ENCODE data around the gene CYTH2. TPM values are rescaled to one million over a fixed set of nuclear protein-coding genes. Genes with fewer than 3 reads are reported as not detected.
"Not testable (repeated sequence)": the region's sequence is repeated elsewhere in the genome, so short reads cannot be mapped to it uniquely, and the experiment has no call there.

CYTH2 gene
- total RNA-seq, 2 donors from 2014 or later, result 42.3 to 53.4 TPM

DNA sequence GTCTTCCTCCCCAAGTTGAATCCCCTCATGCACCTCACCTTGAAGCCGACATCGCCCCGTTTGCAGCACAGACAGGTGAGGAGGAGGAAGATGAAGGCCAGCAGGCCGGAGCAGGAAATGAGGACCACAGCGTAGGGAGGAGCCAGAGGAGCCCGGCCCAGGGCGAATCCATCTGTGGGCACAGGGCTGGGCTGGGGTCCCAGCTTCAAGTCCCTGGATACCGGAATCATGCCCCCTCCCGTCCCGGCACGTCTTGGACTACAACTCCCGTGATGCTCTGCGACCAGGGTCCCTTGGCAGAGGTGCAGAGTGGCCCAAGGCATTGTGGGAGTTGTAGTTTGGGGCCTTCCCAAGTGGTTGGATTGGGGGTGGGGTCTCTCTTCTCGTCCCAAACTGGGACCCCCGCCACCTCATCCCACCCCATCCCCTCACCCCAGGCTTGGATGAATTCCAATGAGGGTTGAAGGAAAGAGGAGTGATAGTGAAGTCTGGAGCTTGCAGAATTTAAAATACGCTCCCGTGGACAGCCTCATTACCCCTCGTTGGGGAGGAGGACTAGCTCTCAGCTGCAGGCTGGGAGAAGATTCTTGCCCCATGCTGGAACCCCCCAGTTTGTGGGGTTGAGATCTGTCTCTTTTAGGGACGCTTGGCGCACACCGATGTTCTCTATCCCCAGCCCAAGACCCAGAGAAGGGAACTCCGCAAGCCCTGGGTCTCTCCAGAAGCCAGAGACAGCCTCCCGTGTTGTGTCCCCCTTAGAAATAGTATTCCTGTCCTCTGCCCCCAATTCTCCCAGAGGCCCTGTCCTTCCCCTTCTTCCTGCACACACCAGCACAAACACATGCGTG is 41.5 kb downstream of the CYTH2 start:
- peaks cover 15% of the 10 kb centered on the region for H3K4me1 Mint-ChIP-seq
- ATAC-seq, result peak; percentile 62
- peaks cover 4% of the 10 kb centered on the region for H3K36me3 Mint-ChIP-seq (ENCODE audit: low read depth)
- H3K9me3 ChIP-seq (ENCODE audit: control insufficient read depth, low read length, poor library complexity, severe bottlenecking), result no peaks in the 10 kb centered on the region
- peak overlapping the region; percentile 81 for H3K27ac Mint-ChIP-seq
- H3K4me3 Mint-ChIP-seq, result no peak overlapping the region
- DNase-seq, result peak; percentile 56 to 75 (median 56)
- H3K27me3 Mint-ChIP-seq, result no peaks in the 10 kb centered on the region

DNA sequence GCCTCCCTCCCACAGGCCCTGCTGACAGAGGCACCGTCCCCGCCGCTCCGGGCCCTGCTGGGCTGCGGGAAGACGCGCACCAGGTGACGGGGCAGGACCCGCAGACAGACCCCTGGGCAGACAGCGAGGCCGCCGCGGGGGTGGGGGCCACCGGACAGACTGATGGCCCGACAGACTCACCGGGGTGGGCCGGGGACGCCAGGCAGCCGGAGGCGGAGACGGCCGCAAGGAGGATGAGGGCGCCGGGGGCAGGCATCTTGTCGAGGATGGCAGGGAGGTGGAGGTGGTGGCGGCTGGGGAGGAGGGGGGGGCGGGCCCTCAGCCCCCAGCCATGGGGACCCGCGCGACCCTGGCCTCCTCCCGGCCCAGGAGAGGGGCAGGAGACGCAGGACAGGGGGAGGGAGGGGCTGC is 42.2 kb downstream of the CYTH2 start:
- no peak for ATAC-seq
- H3K4me1 Mint-ChIP-seq, result peaks cover 12% of the 10 kb centered on the region
- no peak overlapping the region for H3K4me3 Mint-ChIP-seq
- no peaks in the 10 kb centered on the region for H3K27me3 Mint-ChIP-seq
- no peaks in the 10 kb centered on the region for H3K9me3 ChIP-seq (ENCODE audit: control insufficient read depth, low read length, poor library complexity, severe bottlenecking)
- peak in 1 of 3 donors; percentile 26 for DNase-seq
- peak overlapping the region; percentile 81 for H3K27ac Mint-ChIP-seq
- H3K36me3 Mint-ChIP-seq (ENCODE audit: low read depth), result peaks cover 4% of the 10 kb centered on the region

DNA sequence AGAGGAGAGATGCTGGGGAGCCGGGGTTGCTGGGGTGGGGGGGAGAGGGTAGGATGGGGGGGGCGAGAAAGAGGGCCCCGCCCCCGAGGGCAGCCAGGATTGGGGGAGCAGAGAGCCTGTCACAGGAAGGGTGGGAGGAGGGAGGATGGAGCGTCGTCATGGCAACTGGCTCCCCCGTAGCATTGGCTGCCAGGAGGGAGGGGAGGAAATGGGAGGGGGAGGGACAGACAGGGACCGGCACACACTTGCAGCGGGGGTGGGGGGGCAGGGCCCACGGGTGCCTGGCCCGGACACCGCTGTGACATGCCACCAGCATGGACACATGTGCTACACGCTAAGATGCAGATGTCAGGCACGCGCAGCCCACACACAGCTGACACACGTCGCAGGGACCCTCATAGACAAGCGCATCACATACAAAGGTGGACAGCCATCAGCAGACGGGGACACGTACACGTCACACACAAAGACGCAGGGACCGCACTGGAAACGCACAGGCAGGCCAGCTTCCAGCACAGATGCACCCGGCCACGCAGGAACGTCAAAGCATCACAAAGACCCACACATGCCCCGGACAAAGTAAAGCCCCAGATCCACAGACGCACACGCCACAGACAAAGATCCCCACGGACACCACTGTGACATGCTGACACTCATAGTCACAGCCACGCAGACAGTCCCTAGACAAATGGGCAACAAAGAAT is 42.8 kb downstream of the CYTH2 start, which contains the start of gene LMTK3:
Gene LMTK3 (minus strand): TSS at position 36 of the 704 bp plus-strand sequence. CDS start 259 bp downstream, outside the sequence.
- ATAC-seq, result peak; percentile 73
- Mint-ChIP-seq H3K27ac (peak within 1 kb of the TSS; percentile 81), H3K4me3 (no peak within 1 kb of the TSS), H3K4me1 (peaks cover 14% of the 10 kb centered on the region), H3K27me3 (no peaks in the 10 kb centered on the region), H3K36me3 (ENCODE audit: low read depth) (peaks cover 4% of the 10 kb centered on the region)
- peak; percentile 69 to 80 (median 72) for DNase-seq
- no peaks in the 10 kb centered on the region for H3K9me3 ChIP-seq (ENCODE audit: control insufficient read depth, low read length, poor library complexity, severe bottlenecking)

DNA sequence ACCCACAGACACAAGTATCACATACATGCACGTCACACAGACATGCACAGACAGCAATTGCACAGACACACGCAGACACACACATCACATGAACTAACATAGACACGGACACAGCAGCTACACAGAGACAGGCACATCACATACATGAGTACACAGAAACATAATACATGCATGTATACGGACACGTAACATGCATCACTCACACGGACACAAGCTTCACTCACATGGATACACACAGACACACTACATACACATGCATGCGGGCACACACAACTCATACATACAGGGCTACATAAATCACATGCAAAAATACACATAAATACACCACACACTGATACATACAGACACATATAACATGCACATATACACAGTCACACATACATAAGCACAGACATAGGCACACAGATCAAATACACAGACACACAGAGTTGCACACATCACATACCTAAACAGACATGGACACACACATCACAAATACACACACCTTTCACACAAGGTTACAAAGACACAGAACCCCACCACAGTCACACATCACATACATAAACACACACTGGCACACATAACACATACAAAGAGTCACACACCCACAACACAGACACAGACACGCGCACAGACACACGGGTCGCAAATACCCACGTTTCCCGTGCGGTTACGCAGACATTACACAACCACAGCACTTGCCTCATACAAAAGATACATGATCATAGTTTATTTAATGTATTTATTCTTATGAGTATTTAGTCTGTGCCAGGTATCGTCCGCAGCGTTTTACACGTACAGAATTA is 43.5 kb downstream of the CYTH2 start:
- ATAC-seq (no peak), DNase-seq (no peak)
- no peaks in the 10 kb centered on the region for H3K9me3 ChIP-seq (ENCODE audit: control insufficient read depth, low read length, poor library complexity, severe bottlenecking)
- no peak overlapping the region for H3K27ac Mint-ChIP-seq
- peaks cover 2% of the 10 kb centered on the region for H3K36me3 Mint-ChIP-seq (ENCODE audit: low read depth)
- no peaks in the 10 kb centered on the region for H3K27me3 Mint-ChIP-seq
- H3K4me1 Mint-ChIP-seq, result peaks cover 16% of the 10 kb centered on the region
- H3K4me3 Mint-ChIP-seq, result no peak overlapping the region

DNA sequence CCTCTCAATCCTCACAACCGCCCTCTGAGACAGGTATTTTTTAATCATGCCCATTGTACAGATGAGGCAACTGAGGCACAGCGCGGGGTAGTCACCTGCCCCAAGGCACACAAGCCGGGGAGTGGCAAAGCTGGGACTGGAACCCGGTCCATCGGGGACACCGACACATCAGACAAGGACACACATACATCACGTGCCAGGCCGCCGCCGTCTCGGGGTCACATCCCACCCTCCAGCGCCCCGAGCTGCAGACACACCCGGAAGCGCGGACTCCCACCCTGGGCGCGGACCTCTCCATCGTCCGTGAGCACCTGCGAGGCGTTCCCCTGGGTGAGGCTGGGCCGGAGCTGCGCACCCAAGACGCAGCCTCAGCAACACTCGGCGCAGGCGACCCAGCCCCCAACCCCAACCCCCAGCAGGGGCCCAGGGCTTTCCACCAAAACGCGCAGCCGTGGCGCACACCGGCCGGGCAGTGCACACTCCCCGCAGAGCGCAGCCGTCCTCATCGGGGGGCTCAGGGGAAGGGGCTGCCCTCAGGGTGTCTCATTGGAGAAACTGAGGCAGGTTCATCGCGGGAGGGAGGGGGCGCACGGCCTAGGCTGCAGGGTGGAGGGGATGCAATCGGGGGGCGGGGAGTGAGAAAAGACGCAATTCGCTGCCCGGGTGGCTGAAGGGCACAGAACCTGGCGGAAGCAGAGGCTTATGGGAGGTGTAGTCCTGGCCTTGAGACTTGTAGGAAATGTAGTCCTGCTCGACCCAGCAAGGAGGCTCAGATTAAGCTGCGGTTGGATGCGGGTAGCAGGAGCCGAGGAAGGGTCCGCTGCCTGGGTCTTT is 44.3 kb downstream of the CYTH2 start:
- DNase-seq (peak; percentile 47 to 58 (median 53)), ATAC-seq (peak; percentile 73)
- Mint-ChIP-seq H3K36me3 (ENCODE audit: low read depth) (no peaks in the 10 kb centered on the region), H3K27ac (no peak overlapping the region), H3K4me3 (no peak overlapping the region), H3K27me3 (no peaks in the 10 kb centered on the region), H3K4me1 (peaks cover 16% of the 10 kb centered on the region)
- no peaks in the 10 kb centered on the region for H3K9me3 ChIP-seq (ENCODE audit: control insufficient read depth, low read length, poor library complexity, severe bottlenecking)

DNA sequence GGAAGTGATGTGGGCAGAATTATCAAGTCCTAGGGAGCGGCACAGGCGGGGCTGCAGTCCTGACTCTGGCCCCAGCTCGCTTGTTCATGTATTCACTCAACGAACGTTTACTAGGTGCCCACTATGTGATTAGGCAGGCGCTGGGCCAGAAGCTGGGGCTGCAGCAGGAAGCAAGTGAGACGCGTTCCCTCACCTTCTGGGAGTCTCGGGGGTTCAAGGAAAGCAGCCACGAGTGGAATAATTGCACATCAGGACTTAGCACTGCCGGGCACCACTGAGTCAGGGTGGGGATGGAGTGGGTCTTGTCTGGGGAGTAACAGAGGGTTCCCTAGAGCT is 44.9 kb downstream of the CYTH2 start:
- Mint-ChIP-seq H3K36me3 (ENCODE audit: low read depth) (no peaks in the 10 kb centered on the region), H3K27ac (no peak overlapping the region), H3K4me1 (peaks cover 16% of the 10 kb centered on the region), H3K4me3 (no peak overlapping the region), H3K27me3 (no peaks in the 10 kb centered on the region)
- ATAC-seq (no peak), DNase-seq (no peak)
- H3K9me3 ChIP-seq (ENCODE audit: control insufficient read depth, low read length, poor library complexity, severe bottlenecking), result no peaks in the 10 kb centered on the region

DNA sequence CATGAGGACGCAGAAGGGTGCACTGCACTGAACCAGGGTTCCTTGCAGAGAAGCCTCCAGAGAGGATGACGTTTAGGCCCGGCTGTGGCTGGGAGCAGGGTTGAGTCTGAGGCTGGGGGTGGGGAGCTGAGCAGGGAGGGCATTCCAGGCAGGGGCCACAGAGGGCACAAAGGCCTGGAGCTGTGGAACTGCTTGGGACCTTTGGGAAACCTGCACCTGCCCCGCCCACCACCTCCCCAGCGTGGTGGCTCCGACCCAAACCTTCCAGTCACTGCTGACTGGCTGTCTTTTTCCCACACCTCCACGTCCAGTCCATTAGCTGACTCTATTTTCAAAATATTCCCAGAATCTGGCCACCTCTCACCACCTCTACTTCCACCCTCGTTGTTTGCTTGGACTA is 47.4 kb downstream of the CYTH2 start:
- H3K27ac Mint-ChIP-seq, result no peak overlapping the region
- peaks cover 7% of the 10 kb centered on the region for H3K4me1 Mint-ChIP-seq
- H3K4me3 Mint-ChIP-seq, result no peak overlapping the region
- H3K9me3 ChIP-seq (ENCODE audit: control insufficient read depth, low read length, poor library complexity, severe bottlenecking), result no peaks in the 10 kb centered on the region
- ATAC-seq (no peak), DNase-seq (no peak)
- H3K27me3 Mint-ChIP-seq, result no peaks in the 10 kb centered on the region
- H3K36me3 Mint-ChIP-seq (ENCODE audit: low read depth), result no peaks in the 10 kb centered on the region

DNA sequence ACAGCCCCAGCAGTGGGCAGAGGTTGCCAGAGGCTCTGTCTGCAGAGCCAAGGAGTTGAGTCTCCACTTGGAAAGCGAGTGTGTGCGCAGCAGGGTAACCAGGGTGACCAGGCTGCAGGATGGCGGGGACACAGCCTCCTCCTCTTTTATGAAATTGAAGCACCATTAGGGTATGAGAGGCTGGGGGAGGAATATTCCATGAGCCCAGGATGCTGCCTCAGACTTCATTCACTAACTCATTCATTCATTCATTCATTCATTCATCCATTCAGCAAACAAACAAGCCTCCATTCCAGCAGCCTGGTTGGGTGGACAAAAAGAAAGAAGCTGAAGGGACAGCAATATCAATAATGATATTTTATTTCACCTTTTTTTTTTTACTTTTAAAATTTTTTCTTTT is 49.0 kb downstream of the CYTH2 start:
- ATAC-seq (no peak), DNase-seq (no peak)
- no peaks in the 10 kb centered on the region for H3K9me3 ChIP-seq (ENCODE audit: control insufficient read depth, low read length, poor library complexity, severe bottlenecking)
- H3K4me3 Mint-ChIP-seq, result no peak overlapping the region
- H3K27ac Mint-ChIP-seq, result no peak overlapping the region
- peaks cover 7% of the 10 kb centered on the region for H3K4me1 Mint-ChIP-seq
- H3K36me3 Mint-ChIP-seq (ENCODE audit: low read depth), result no peaks in the 10 kb centered on the region
- H3K27me3 Mint-ChIP-seq, result no peaks in the 10 kb centered on the region

DNA sequence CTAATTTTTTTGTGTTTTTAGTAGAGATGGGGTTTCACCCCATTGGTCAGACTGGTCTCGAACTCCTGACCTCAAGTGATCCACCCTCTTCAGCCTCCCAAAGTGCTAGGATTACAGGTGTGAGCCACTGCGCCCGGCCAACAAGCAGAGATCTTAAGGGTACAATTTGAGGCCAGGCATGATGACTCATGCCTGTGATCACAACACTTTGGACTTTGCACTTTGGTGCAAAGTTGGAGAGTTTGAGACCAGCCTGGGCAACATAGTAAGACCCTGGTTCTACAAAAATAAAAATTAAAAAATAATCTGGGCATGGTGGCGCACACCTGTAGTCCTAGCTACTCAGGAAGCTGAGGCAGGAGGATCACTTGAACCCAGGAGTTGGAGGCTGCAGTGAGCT is 50.3 kb downstream of the CYTH2 start:
- not testable (repeated sequence) for H3K36me3 Mint-ChIP-seq (ENCODE audit: low read depth); H3K4me3 Mint-ChIP-seq; H3K9me3 ChIP-seq (ENCODE audit: control insufficient read depth, low read length, poor library complexity, severe bottlenecking); H3K4me1 Mint-ChIP-seq; DNase-seq; H3K27me3 Mint-ChIP-seq; ATAC-seq; H3K27ac Mint-ChIP-seq

DNA sequence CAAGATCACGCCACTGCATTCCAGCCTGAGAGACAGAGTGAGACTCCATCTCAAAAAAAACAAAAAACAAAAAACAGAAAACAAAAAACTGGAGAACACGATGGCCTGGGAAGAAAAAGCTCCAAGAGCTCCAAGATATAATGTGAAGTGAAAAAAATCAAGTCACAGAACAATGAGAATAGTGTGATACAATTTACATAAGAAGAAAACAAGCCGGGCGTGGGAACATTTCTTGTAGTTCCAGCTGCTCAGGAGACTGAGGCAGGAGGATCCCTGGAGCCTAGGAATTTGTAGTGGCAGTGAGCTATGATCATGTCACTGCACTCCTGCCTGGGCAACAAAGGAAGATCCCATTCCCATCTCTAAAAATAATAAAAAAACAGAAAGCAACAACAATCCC is 51.0 kb downstream of the CYTH2 start:
- Mint-ChIP-seq H3K4me3 (no peak overlapping the region), H3K36me3 (ENCODE audit: low read depth) (no peaks in the 10 kb centered on the region), H3K27ac (no peak overlapping the region), H3K27me3 (no peaks in the 10 kb centered on the region), H3K4me1 (peaks cover 4% of the 10 kb centered on the region)
- DNase-seq, result no peak
- peaks cover 4% of the 10 kb centered on the region for H3K9me3 ChIP-seq (ENCODE audit: control insufficient read depth, low read length, poor library complexity, severe bottlenecking)
- no peak for ATAC-seq

DNA sequence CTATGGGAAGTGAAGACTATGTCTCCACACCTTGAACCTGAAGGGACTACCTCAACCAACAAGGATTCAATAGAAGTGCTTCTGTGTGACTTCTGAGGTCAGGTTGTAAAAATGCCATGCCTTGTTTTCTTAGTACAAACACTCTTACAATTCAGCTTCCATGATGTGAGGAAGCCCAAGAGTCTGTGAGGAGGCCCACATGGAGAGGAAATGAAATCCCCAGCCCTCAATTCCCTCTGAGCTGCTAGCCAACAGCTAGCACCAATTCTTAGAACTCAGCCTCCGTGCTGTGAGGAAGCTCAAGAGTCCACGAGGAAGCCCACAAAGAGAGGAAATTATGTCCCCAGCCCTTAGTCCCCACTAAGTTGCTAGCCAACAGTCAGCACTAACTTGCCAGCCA is 55.1 kb downstream of the CYTH2 start:
- no peaks in the 10 kb centered on the region for H3K4me1 Mint-ChIP-seq
- H3K27me3 Mint-ChIP-seq, result no peaks in the 10 kb centered on the region
- no peak overlapping the region for H3K27ac Mint-ChIP-seq
- DNase-seq (no peak), ATAC-seq (no peak)
- H3K9me3 ChIP-seq (ENCODE audit: control insufficient read depth, low read length, poor library complexity, severe bottlenecking), result peaks cover 4% of the 10 kb centered on the region
- no peaks in the 10 kb centered on the region for H3K36me3 Mint-ChIP-seq (ENCODE audit: low read depth)
- H3K4me3 Mint-ChIP-seq, result no peak overlapping the region

DNA sequence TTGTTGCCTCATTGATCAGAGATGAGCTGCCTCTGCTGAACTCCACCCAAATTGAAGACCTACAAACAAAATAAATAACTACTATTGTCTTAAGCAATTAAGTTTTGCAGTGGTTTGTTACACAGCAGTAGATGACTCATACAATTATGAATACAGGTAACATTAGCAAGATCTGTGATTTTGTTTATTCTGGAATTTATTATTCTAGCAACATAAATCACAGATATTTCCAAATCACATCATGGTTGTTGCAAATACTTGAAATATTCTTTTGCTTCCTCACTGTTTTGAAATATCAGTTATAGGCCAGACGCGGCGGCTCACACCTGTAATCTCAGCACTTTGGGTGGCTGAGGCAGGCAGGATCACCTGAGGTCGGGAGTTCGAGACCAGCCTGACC is 55.6 kb downstream of the CYTH2 start:
- ATAC-seq (no peak), DNase-seq (no peak)
- Mint-ChIP-seq H3K4me3 (no peak overlapping the region), H3K27me3 (no peaks in the 10 kb centered on the region), H3K27ac (no peak overlapping the region), H3K4me1 (no peaks in the 10 kb centered on the region), H3K36me3 (ENCODE audit: low read depth) (no peaks in the 10 kb centered on the region)
- H3K9me3 ChIP-seq (ENCODE audit: control insufficient read depth, low read length, poor library complexity, severe bottlenecking), result peaks cover 4% of the 10 kb centered on the region

Measured in T-helper 17 cell (primary cell).